ENCODE measurements around the gene ELOB.

ELOB gene

DNA sequence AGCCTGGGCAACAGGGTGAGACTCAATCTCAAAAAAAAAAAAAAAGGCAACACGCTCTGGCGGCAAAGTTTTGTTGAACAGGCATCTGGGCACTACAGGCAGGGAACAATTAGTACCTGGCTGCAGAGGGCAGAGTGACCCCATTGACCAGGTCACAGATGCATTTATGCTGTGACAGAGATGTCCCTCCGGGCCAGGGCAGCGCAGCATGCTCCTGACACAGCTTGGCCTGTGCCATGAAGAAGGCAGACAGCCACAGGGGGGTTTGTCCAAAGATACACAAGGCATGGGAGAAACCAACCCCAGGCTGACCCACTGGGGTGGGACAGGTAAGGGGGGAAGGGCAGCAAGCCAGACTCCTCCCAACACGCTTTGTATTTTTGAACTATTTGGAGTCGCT lies 32.4 kb downstream of the ELOB start:
- ATAC-seq: no peak
- TF ChIP-seq ZNF565 (CRISPR knock-in tag; conservative IDR thresholded peaks at IDR 0.05; ENCODE audit: low read depth): no peak
- no peak for TF ChIP-seq ZNF70 (CRISPR knock-in tag; IDR thresholded peaks at IDR 0.05)
- no peak for TF ChIP-seq ESRRG (CRISPR knock-in tag; IDR thresholded peaks at IDR 0.05)
- TF ChIP-seq ZC3H10 (CRISPR knock-in tag; IDR thresholded peaks at IDR 0.05): no peak
- TF ChIP-seq CREB5 (CRISPR knock-in tag; IDR thresholded peaks at IDR 0.05; ENCODE audit: low read depth): no peak
- no peak for TF ChIP-seq POU6F1 (CRISPR knock-in tag; IDR thresholded peaks at IDR 0.05; ENCODE audit: borderline replicate concordance, low read depth)
- no peak for TF ChIP-seq ZFP3 (CRISPR knock-in tag; IDR thresholded peaks at IDR 0.05)
- TF ChIP-seq, protein P1, sequence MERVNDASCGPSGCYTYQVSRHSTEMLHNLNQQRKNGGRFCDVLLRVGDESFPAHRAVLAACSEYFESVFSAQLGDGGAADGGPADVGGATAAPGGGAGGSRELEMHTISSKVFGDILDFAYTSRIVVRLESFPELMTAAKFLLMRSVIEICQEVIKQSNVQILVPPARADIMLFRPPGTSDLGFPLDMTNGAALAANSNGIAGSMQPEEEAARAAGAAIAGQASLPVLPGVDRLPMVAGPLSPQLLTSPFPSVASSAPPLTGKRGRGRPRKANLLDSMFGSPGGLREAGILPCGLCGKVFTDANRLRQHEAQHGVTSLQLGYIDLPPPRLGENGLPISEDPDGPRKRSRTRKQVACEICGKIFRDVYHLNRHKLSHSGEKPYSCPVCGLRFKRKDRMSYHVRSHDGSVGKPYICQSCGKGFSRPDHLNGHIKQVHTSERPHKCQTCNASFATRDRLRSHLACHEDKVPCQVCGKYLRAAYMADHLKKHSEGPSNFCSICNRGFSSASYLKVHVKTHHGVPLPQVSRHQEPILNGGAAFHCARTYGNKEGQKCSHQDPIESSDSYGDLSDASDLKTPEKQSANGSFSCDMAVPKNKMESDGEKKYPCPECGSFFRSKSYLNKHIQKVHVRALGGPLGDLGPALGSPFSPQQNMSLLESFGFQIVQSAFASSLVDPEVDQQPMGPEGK (CRISPR knock-in tag; IDR thresholded peaks at IDR 0.05; ENCODE audit: borderline replicate concordance): no peak
- no peak for TF ChIP-seq PPARA (CRISPR knock-in tag; IDR thresholded peaks at IDR 0.05; ENCODE audit: borderline replicate concordance)
- no peak for TF ChIP-seq TCF4 (CRISPR knock-in tag; IDR thresholded peaks at IDR 0.05; ENCODE audit: borderline replicate concordance)
- TF ChIP-seq RARB (CRISPR knock-in tag; IDR thresholded peaks at IDR 0.05): no peak

- TF ChIP-seq OSR1 (CRISPR knock-in tag; IDR thresholded peaks at IDR 0.05) (no peak), ZNF8 (CRISPR knock-in tag; IDR thresholded peaks at IDR 0.05) (no peak), PPARA (CRISPR knock-in tag; IDR thresholded peaks at IDR 0.05; ENCODE audit: borderline replicate concordance) (no peak), ESRRG (CRISPR knock-in tag; IDR thresholded peaks at IDR 0.05) (no peak), ISL1 (CRISPR knock-in tag; IDR thresholded peaks at IDR 0.05) (no peak), TOX (CRISPR knock-in tag; IDR thresholded peaks at IDR 0.05; ENCODE audit: borderline replicate concordance) (no peak)
- no peak for ATAC-seq
Observed at GRCh38 chr16:2743007-2743810, 33.9 kb downstream of the ELOB start.

- no peak for ATAC-seq
- TF ChIP-seq POU6F1 (CRISPR knock-in tag; IDR thresholded peaks at IDR 0.05; ENCODE audit: borderline replicate concordance, low read depth) (no peak), GLIS3 (CRISPR knock-in tag; IDR thresholded peaks at IDR 0.05) (no peak), BACH2 (CRISPR knock-in tag; IDR thresholded peaks at IDR 0.05; ENCODE audit: borderline replicate concordance) (no peak), ZC3H10 (CRISPR knock-in tag; IDR thresholded peaks at IDR 0.05) (no peak), CSRNP3 (CRISPR knock-in tag; IDR thresholded peaks at IDR 0.05) (no peak), RARB (CRISPR knock-in tag; IDR thresholded peaks at IDR 0.05) (no peak), SNAI2 (CRISPR knock-in tag; IDR thresholded peaks at IDR 0.05) (no peak), ISL1 (CRISPR knock-in tag; IDR thresholded peaks at IDR 0.05) (no peak), CREB5 (CRISPR knock-in tag; IDR thresholded peaks at IDR 0.05; ENCODE audit: low read depth) (no peak)
Observed at GRCh38 chr16:2742323-2743006, 34.6 kb downstream of the ELOB start.
